T47D (cell line): ENCODE results near the gene CELF4.
A peak's percentile ranks its signal among the peaks of the same experiment; 100 is the strongest.
"Not testable (repeated sequence)": the region's sequence is repeated elsewhere in the genome, so short reads cannot be mapped to it uniquely, and the experiment has no call there.

Experiments
- DNase-seq, 2 experiments: peaks; one replicate each; pipeline versions ENCODE4 v3.0.0 to v3.0.0-alpha.2; 2011 to 2012; ENCODE audit warnings: low read depth in 1 of 2, low spot score in 1 of 2
- JUND ChIP-seq: IDR thresholded peaks from 2 replicates; pipeline ENCODE4 v1.6.1; 2012; ENCODE audit warnings: low read depth
- in situ Hi-C: cut with HindIII; loops from 2 replicates; pipeline ENCODE4 v1.10.0; 2016; ENCODE audit warnings: low sequenced_read_pairs, low pct_unique_long_range_greater_than_20kb

CELF4 gene

GRCh38 chr18:37378336-37379010 lies 187.1 kb downstream of the CELF4 start:
- no peak for TF ChIP-seq JUND
- in situ Hi-C loops: no loop called here
- no peak for DNase-seq

- no peak for TF ChIP-seq JUND
- DNase-seq: no peak
- in situ Hi-C loops: no loop called here
Measured at GRCh38 chr18:37375181-37375580, 190.4 kb downstream of the CELF4 start.

GRCh38 chr18:37368110-37368954 lies 197.3 kb downstream of the CELF4 start:
- in situ Hi-C loops: no loop called here
- no peak for TF ChIP-seq JUND

GRCh38 chr18:37364237-37364636 lies 201.4 kb downstream of the CELF4 start:
- in situ Hi-C loops: no loop called here
- DNase-seq: peak in 1 of 2 experiments; percentile 36
- TF ChIP-seq JUND: no peak

More at GRCh38 chr18:37368110-37368954, 197.3 kb downstream of the CELF4 start:
- no peak for DNase-seq

- in situ Hi-C loops: no loop called here
- DNase-seq: no peak
- TF ChIP-seq JUND: no peak
Measured at GRCh38 chr18:37362158-37362890, 203.3 kb downstream of the CELF4 start.

GRCh38 chr18:37361335-37362157 lies 204.1 kb downstream of the CELF4 start:
- no peak for DNase-seq
- in situ Hi-C loops: no loop called here
- no peak for TF ChIP-seq JUND

- DNase-seq, in situ Hi-C loops: not testable (repeated sequence)
Measured at GRCh38 chr18:37358061-37358460, 207.5 kb downstream of the CELF4 start.

GRCh38 chr18:37355772-37356171 lies 209.8 kb downstream of the CELF4 start:
- in situ Hi-C loops: no loop called here
- TF ChIP-seq JUND: no peak
- no peak for DNase-seq

GRCh38 chr18:37351110-37351509 lies 214.5 kb downstream of the CELF4 start:
- in situ Hi-C loops: no loop called here
- no peak for TF ChIP-seq JUND
- DNase-seq: no peak

GRCh38 chr18:37348729-37349128 lies 216.9 kb downstream of the CELF4 start:
- in situ Hi-C loops: no loop called here
- no peak for DNase-seq
- no peak for TF ChIP-seq JUND

GRCh38 chr18:37346048-37346447 lies 219.6 kb downstream of the CELF4 start:
- in situ Hi-C loops: no loop called here
- DNase-seq: no peak
- no peak for TF ChIP-seq JUND

- DNase-seq: no peak
- in situ Hi-C loops: no loop called here
- TF ChIP-seq JUND: no peak
Measured at GRCh38 chr18:37343542-37343851, 222.1 kb downstream of the CELF4 start.
